Neural progenitor cell (in vitro differentiated cells): ENCODE results near the gene CYB5A.

ENCODE experiments used
- EZH2phosphoT487 ChIP-seq: fragments of 200-600 bp; sonication (generic); IDR thresholded peaks from 2 replicates; pipeline ENCODE4 v1.6.1; 2017; ENCODE audit warnings: antibody characterized with exemption
- TF ChIP-seq, protein P1 (sequence below): fragments of 200-600 bp; sonication (generic); IDR thresholded peaks from 2 replicates; pipeline ENCODE4 v1.5.1; 2017; ENCODE audit warnings: antibody characterized with exemption, mild to moderate bottlenecking

DNA sequence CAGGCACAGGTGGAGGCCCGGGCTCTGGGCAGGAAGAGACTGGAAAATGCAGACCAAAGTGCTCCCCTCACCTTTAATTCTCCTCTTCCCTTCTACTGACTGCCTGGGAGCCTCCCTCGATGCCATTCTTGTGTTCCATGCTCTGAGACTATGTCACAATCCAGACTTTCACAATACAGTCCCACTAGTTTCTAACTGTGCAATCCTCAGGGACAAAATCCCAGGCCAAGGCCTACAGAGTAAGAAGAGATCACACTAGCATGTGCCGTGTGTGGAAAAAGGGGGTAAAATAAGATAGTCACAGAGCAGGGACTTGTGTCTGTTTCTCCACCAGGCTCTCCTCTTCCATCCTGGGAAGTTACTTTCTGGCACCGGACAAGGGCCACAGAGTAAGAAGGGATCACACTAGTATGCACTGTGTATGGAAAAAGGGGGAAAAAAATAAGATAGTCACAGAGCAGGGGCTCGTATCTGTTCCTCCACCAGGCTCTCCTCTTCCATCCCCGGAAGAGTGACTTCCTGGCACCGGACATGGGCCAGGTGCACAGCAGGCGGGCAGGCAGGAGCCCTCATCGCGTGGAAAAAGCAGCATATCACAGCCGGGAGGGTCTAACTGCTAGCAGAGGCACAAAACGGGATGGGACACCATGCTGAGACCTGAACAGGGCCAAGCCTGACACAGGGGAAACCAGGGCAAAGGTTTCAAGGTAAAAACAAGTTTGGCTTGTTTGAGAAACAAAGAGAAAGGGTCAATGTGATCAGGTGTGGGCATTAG lies 9.6 kb downstream of the CYB5A start:
- no peak for TF ChIP-seq EZH2phosphoT487
- TF ChIP-seq, protein P1, sequence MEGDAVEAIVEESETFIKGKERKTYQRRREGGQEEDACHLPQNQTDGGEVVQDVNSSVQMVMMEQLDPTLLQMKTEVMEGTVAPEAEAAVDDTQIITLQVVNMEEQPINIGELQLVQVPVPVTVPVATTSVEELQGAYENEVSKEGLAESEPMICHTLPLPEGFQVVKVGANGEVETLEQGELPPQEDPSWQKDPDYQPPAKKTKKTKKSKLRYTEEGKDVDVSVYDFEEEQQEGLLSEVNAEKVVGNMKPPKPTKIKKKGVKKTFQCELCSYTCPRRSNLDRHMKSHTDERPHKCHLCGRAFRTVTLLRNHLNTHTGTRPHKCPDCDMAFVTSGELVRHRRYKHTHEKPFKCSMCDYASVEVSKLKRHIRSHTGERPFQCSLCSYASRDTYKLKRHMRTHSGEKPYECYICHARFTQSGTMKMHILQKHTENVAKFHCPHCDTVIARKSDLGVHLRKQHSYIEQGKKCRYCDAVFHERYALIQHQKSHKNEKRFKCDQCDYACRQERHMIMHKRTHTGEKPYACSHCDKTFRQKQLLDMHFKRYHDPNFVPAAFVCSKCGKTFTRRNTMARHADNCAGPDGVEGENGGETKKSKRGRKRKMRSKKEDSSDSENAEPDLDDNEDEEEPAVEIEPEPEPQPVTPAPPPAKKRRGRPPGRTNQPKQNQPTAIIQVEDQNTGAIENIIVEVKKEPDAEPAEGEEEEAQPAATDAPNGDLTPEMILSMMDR: no peak
